ENCODE measurements around the gene PHLPP1. TPM values are rescaled to one million over a fixed set of nuclear protein-coding genes. Genes with fewer than 3 reads are reported as not detected.

PHLPP1 gene
- total RNA-seq, 2 experiments from 2014 or later: 8.2 to 8.6 TPM

GRCh38 chr18:62682371-62682770, 33.0 kb upstream of the PHLPP1 start:
- Mint-ChIP-seq H3K4me1 (ENCODE audit: low read depth) (no peaks in the 10 kb centered on the region), H3K4me3 (no peak overlapping the region), H3K27me3 (no peaks in the 10 kb centered on the region), H3K27ac (no peak overlapping the region), H3K9me3 (no peaks in the 10 kb centered on the region), H3K36me3 (ENCODE audit: low read depth) (peaks cover 2% of the 10 kb centered on the region)
- intact Hi-C loops (cut with micrococcal nuclease): no loop called here
- no peak for TF ChIP-seq CTCF (IDR thresholded peaks at IDR 0.05)
- POLR2A ChIA-PET: no interaction called here
- DNase-seq (no peak), ATAC-seq (no peak)
- CTCF ChIA-PET: interaction anchor here (0.6 to 1.0 kb wide), 2 partner anchors 20 to 275 kb away, joined by 3 read pairs; no protein-coding TSS in a partner anchor

- ChIA-PET CTCF (no interaction called here), POLR2A (no interaction called here)
- Mint-ChIP-seq H3K4me3 (no peak overlapping the region), H3K27ac (no peak overlapping the region), H3K36me3 (ENCODE audit: low read depth) (peaks cover 2% of the 10 kb centered on the region), H3K9me3 (peaks cover 8% of the 10 kb centered on the region), H3K4me1 (ENCODE audit: low read depth) (no peaks in the 10 kb centered on the region), H3K27me3 (no peaks in the 10 kb centered on the region)
- no peak for TF ChIP-seq CTCF (IDR thresholded peaks at IDR 0.05)
- no peak for DNase-seq
- intact Hi-C loops (cut with micrococcal nuclease): no loop called here
- no peak for ATAC-seq
Observed at GRCh38 chr18:62683935-62684334, 31.4 kb upstream of the PHLPP1 start.

- intact Hi-C loops (cut with micrococcal nuclease): no loop called here
- ATAC-seq (no peak), DNase-seq (no peak)
- Mint-ChIP-seq H3K9me3 (peaks cover 21% of the 10 kb centered on the region), H3K27me3 (peaks cover 3% of the 10 kb centered on the region), H3K4me1 (ENCODE audit: low read depth) (no peaks in the 10 kb centered on the region), H3K4me3 (no peak overlapping the region), H3K27ac (no peak overlapping the region), H3K36me3 (ENCODE audit: low read depth) (peaks cover 5% of the 10 kb centered on the region)
- CTCF ChIA-PET: no interaction called here
- POLR2A ChIA-PET: no interaction called here
- no peak for TF ChIP-seq CTCF (IDR thresholded peaks at IDR 0.05)
Observed at GRCh38 chr18:62688743-62689317, 26.5 kb upstream of the PHLPP1 start.

- H3K27ac Mint-ChIP-seq: no peak overlapping the region
- no peak for ATAC-seq
- H3K36me3 Mint-ChIP-seq (ENCODE audit: low read depth): peaks cover 5% of the 10 kb centered on the region
- no peak for DNase-seq
- POLR2A ChIA-PET: interaction anchor here (0.6 kb wide), 1 partner anchor 93 kb away, joined by 3 read pairs; no protein-coding TSS in a partner anchor
- peaks cover 3% of the 10 kb centered on the region for H3K27me3 Mint-ChIP-seq
- H3K4me3 Mint-ChIP-seq: no peak overlapping the region
- TF ChIP-seq CTCF (IDR thresholded peaks at IDR 0.05): no peak
- intact Hi-C loops (cut with micrococcal nuclease): no loop called here
- H3K9me3 Mint-ChIP-seq: peaks cover 21% of the 10 kb centered on the region
- CTCF ChIA-PET: interaction anchor here (1.7 to 2.4 kb wide), 2 partner anchors 52 to 292 kb away, joined by 5 to 7 read pairs; no protein-coding TSS in a partner anchor
- H3K4me1 Mint-ChIP-seq (ENCODE audit: low read depth): no peaks in the 10 kb centered on the region
Observed at GRCh38 chr18:62690236-62690815, 25.0 kb upstream of the PHLPP1 start.

- DNase-seq (no peak), ATAC-seq (no peak)
- TF ChIP-seq CTCF (IDR thresholded peaks at IDR 0.05): no peak
- Mint-ChIP-seq H3K4me1 (ENCODE audit: low read depth) (no peaks in the 10 kb centered on the region), H3K27ac (no peak overlapping the region), H3K27me3 (peaks cover 3% of the 10 kb centered on the region), H3K4me3 (no peak overlapping the region), H3K36me3 (ENCODE audit: low read depth) (peaks cover 2% of the 10 kb centered on the region), H3K9me3 (peaks cover 15% of the 10 kb centered on the region)
- intact Hi-C loops (cut with micrococcal nuclease): no loop called here
- CTCF ChIA-PET: no interaction called here
- POLR2A ChIA-PET: no interaction called here
Observed at GRCh38 chr18:62693659-62694058, 21.7 kb upstream of the PHLPP1 start.

All from activated CD8-positive, alpha-beta T cell treated with anti-CD3 and anti-CD28 coated beads for 36 hours (primary cell).